ENCODE measurements around the gene C9orf78. TPM values are rescaled to one million over a fixed set of nuclear protein-coding genes. Genes with fewer than 3 reads are reported as not detected.

The C9orf78 gene
- total RNA-seq, result 35.2 and 40.5 TPM in 2 replicates

DNA sequence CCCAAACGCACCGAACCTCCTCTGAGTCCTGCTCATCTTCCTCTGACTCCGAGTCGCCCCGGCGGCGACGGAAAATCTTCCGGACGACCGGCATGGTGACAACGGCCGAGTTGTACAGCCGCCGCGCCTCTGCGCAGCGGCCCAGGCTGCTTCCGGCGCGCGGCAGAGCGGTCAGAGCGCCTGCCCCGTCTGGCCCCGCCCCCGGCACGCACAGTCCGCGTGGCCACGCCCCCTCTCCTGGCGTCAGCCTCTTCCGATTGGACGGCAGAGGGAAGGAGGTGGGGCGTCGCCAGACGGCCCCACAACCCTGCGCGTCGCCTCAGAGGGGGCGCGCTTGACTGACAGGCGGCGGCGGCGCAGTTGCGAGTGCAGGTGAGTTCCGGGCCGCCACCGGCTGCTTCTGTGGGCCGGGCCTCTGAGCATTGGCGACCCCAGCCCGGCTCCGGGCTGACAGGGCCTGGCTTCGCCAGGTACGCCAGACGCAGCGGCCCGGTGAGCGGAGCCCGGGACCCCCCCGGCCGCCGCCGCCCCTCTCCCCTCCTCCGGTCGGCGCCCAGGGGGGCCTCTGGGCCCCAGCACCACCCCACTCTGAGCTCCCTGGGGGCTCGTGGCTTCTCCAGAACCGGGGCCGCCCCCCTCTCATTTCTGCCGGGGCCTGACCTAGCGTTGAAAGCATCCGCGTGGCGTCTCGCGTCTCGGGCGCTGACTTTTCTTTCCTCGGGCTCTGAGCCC lies at the start of gene C9orf78, which contains the start of gene USP20:
Gene C9orf78, minus strand, starts transcription at position 148 of the 732 bp plus-strand sequence. Its CDS starts 54 bp downstream, at position 94.
Gene USP20, plus strand, starts transcription at position 331 of the 732 bp plus-strand sequence. CDS start 17,098 bp downstream, outside the sequence.

GRCh38 chr9:129823935-129824601 lies 11.0 kb downstream of the C9orf78 start, which contains the start of gene TOR1A:
TOR1A (minus strand) TSS chr9:129824136; CDS start chr9:129824085, 51 bp downstream.

DNA sequence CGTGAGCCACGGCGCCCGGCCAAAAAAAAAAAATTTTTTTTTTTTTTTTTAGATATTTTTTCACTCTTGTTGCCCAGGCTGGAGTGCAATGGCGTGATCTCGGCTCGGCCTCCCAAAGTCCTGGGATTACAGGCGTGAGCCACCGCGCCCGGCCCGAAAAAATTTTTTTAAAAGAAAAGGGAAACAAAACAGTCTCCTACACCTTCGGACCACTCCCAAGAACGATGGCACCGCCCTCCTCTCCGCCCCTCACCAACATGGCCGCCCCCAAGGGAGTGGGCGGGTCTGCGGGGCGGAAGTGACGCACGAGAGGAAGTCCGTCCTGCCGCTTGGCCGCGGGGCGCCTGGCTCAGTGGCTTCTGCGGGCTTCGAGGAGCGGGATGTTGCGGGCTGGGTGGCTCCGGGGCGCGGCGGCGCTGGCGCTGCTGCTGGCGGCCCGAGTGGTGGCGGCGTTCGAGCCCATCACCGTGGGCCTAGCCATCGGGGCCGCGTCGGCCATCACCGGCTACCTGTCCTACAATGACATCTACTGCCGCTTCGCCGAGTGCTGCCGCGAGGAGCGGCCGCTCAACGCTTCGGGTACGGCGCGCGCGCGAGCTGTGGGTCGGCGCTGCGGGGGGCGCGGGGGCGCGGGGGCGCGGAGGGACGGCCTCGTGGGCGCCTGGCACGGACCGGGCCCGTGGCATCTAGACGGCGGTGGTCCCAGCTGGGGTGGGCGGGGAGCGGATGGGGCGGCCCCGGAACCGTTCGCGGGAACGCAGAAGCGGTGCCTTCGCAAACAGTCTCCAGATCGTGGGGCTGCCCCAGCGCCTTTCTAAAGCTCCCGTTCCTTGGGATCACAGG lies 32.0 kb downstream of the C9orf78 start, which contains the start of gene TOR1B:
Gene TOR1B, plus strand, starts transcription at position 352 of the 843 bp plus-strand sequence. Its CDS starts 29 bp downstream, at position 381.

Other genes starting within 250 kb of the C9orf78 start
- not detected in 2 replicates for gene C9orf50, start 214.2 kb downstream of the C9orf78 start, total RNA-seq
- 26.1 and 27.9 TPM in 2 replicates for gene NTMT1, start 209.1 kb downstream of the C9orf78 start, total RNA-seq
- gene ASB6, start 193.1 kb downstream of the C9orf78 start, total RNA-seq, result 15.1 and 15.2 TPM in 2 replicates
- 4.8 and 14.3 TPM in 2 replicates for gene PRRX2, start 169.6 kb downstream of the C9orf78 start, total RNA-seq
- 13.8 and 15.5 TPM in 2 replicates for gene PTGES, start 82.2 kb downstream of the C9orf78 start, total RNA-seq
- gene TOR1B, start 32.1 kb downstream of the C9orf78 start, total RNA-seq, result 20.0 and 23.9 TPM in 2 replicates
- 53.1 and 56.8 TPM in 2 replicates for gene TOR1A, start 11.1 kb downstream of the C9orf78 start, total RNA-seq
- 8.1 and 15.2 TPM in 2 replicates for gene USP20, start 183 bp upstream of the C9orf78 start, total RNA-seq
- 21.3 and 31.7 TPM in 2 replicates for gene FNBP1, start 207.9 kb upstream of the C9orf78 start, total RNA-seq
- 22.1 and 24.3 TPM in 2 replicates for gene GPR107, start 218.6 kb upstream of the C9orf78 start, total RNA-seq